Esophagus (tissue), 2 donors: ENCODE results near the gene PRKD1. TPM values are rescaled to one million over a fixed set of nuclear protein-coding genes. Genes with fewer than 3 reads are reported as not detected.

Experiments
- H3K27ac ChIP-seq, 2 donors: one replicate each; pipeline ENCODE4 v1.5.1; 2013; ENCODE audit warnings: low read depth in 2 of 2, mild to moderate bottlenecking in 2 of 2, inconsistent platforms in 1 of 2, low read length in 1 of 2, moderate library complexity in 1 of 2
- H3K27me3 ChIP-seq, 2 donors: one replicate each; pipeline ENCODE4 v1.6.1; 2013; ENCODE audit warnings: low read length in 2 of 2, control low read depth in 1 of 2, mild to moderate bottlenecking in 1 of 2; ENCODE audit not compliant: insufficient read depth in 2 of 2, control insufficient read depth in 1 of 2
- H3K36me3 ChIP-seq, 2 donors: one replicate each; pipeline ENCODE4 v1.6.1; 2013; ENCODE audit warnings: low read length in 1 of 2; ENCODE audit not compliant: control insufficient read depth in 2 of 2, insufficient read depth in 2 of 2
- H3K4me1 ChIP-seq, 2 donors: one replicate each; pipeline ENCODE4 v1.6.1; 2013; ENCODE audit warnings: low read length in 1 of 2; ENCODE audit not compliant: control insufficient read depth in 2 of 2, insufficient read depth in 2 of 2
- H3K4me3 ChIP-seq, 2 donors: one replicate each; pipeline ENCODE4 v1.5.1; 2013; ENCODE audit warnings: low read length in 2 of 2, mild to moderate bottlenecking in 2 of 2, low read depth in 1 of 2, moderate library complexity in 1 of 2
- H3K9me3 ChIP-seq, 2 donors: one replicate each; pipeline ENCODE4 v1.6.1; 2013; ENCODE audit warnings: mild to moderate bottlenecking in 2 of 2, low read depth in 1 of 2, low read length in 1 of 2, moderate library complexity in 1 of 2; ENCODE audit not compliant: control insufficient read depth in 2 of 2, insufficient read depth in 1 of 2
- WGBS, 2 donors: extraction: QIAGEN DNeasy Blood & Tissue Kit; methylation state at CpG; one replicate each; pipeline ENCODE4 v1.1.7; 2013; 5-methylcytosine and 5-hydroxymethylcytosine counted together
- polyA plus RNA-seq, 2 donors: library from polyadenylated mRNA; stranded (reverse); fragments of 200-250 nt; gene quantifications; one replicate each; pipeline ENCODE4 v1.2.3, GENCODE V29; 2013
- donor health status: healthy with polysubstance abuse.
- donor health status: Bipolar disorder and iron deficiency.

The PRKD1 gene
- polyA plus RNA-seq, 2 donors: 1.1 to 1.4 TPM

DNA sequence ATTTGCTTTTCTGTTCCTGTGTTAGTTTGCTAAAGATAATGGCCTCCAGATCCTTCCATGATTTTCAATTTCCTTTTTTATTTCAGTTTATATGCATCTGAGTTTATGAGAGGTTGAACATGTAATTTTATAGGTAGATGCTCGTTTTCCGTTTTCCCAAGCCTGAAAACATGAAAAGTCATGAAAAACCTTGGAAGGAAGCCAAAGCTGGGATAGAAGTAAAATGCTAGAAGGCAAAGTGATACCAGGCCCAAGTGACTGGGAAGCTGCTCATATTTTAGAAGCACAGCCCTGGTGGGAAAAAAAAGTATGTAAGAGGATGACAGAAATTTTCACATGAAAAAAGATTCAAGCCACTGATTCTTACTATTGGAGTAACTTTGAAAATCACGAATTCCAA is 290.8 kb downstream of the PRKD1 start:
- Histone ChIP-seq H3K9me3 (no peaks in the 10 kb centered on the region), H3K4me3 (no peak overlapping the region), H3K27ac (no peak overlapping the region), H3K36me3 (no peaks in the 10 kb centered on the region), H3K27me3 (no peaks in the 10 kb centered on the region), H3K4me1 (no peaks in the 10 kb centered on the region)
- WGBS, 2 donors: 57 to 65% methylated on average over 3 of the region's 3 CpGs

- WGBS, 2 donors: 66 to 78% methylated on average over 5 of the region's 5 CpGs
- Histone ChIP-seq H3K36me3 (no peaks in the 10 kb centered on the region), H3K27ac (no peak overlapping the region), H3K4me1 (no peaks in the 10 kb centered on the region), H3K4me3 (no peak overlapping the region), H3K27me3 (no peaks in the 10 kb centered on the region), H3K9me3 (no peaks in the 10 kb centered on the region)
Observed at GRCh38 chr14:29630566-29631160, 297.0 kb downstream of the PRKD1 start.

- no peak overlapping the region for H3K4me3 ChIP-seq
- no peaks in the 10 kb centered on the region for H3K36me3 ChIP-seq
- no peak overlapping the region for H3K27ac ChIP-seq
- H3K27me3 ChIP-seq: no peaks in the 10 kb centered on the region
- no peaks in the 10 kb centered on the region for H3K4me1 ChIP-seq
- no peaks in the 10 kb centered on the region for H3K9me3 ChIP-seq
Observed at GRCh38 chr14:29629839-29630238, 297.8 kb downstream of the PRKD1 start.

- Histone ChIP-seq H3K27me3 (no peaks in the 10 kb centered on the region), H3K27ac (no peak overlapping the region), H3K4me3 (no peak overlapping the region), H3K9me3 (no peaks in the 10 kb centered on the region), H3K4me1 (no peaks in the 10 kb centered on the region), H3K36me3 (no peaks in the 10 kb centered on the region)
- 87 to 91% methylated on average over 3 of the region's 3 CpGs for WGBS, 2 donors
Observed at GRCh38 chr14:29627137-29627536, 300.5 kb downstream of the PRKD1 start.

GRCh38 chr14:29618323-29619067 is 309.2 kb downstream of the PRKD1 start:
- no peaks in the 10 kb centered on the region for H3K36me3 ChIP-seq
- H3K4me3 ChIP-seq: no peak overlapping the region
- WGBS, 2 donors: 49 to 58% methylated on average over 4 of the region's 4 CpGs
- no peaks in the 10 kb centered on the region for H3K4me1 ChIP-seq
- no peaks in the 10 kb centered on the region for H3K9me3 ChIP-seq
- no peaks in the 10 kb centered on the region for H3K27me3 ChIP-seq
- no peak overlapping the region for H3K27ac ChIP-seq

- no peak overlapping the region for H3K4me3 ChIP-seq
- no peaks in the 10 kb centered on the region for H3K4me1 ChIP-seq
- H3K36me3 ChIP-seq: no peaks in the 10 kb centered on the region
- no peak overlapping the region for H3K27ac ChIP-seq
- H3K27me3 ChIP-seq: no peaks in the 10 kb centered on the region
- H3K9me3 ChIP-seq: no peaks in the 10 kb centered on the region
Observed at GRCh38 chr14:29616922-29617321, 310.7 kb downstream of the PRKD1 start.

DNA sequence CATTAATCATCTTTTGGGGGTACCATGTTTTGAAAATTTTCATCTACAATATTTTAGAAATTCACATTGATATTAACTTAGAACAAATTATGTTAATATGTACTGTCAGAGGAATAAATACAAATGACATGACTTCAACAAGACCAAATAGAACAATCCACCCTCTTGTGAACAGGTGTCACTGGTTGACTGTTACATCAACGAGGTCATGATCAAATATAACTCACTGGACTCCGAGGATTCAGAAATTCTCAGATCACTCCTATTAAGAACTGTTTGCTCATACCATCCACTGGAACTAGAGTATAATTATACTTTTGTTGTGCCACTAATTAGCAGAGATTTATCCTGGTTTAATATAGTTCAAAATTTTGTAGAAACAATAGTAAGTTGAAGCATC is 318.8 kb downstream of the PRKD1 start:
- 81 to 85% methylated on average over 2 of the region's 2 CpGs for WGBS, 2 donors
- no peaks in the 10 kb centered on the region for H3K36me3 ChIP-seq
- no peak overlapping the region for H3K27ac ChIP-seq
- H3K27me3 ChIP-seq: no peaks in the 10 kb centered on the region
- no peak overlapping the region for H3K4me3 ChIP-seq
- no peaks in the 10 kb centered on the region for H3K9me3 ChIP-seq
- no peaks in the 10 kb centered on the region for H3K4me1 ChIP-seq

DNA sequence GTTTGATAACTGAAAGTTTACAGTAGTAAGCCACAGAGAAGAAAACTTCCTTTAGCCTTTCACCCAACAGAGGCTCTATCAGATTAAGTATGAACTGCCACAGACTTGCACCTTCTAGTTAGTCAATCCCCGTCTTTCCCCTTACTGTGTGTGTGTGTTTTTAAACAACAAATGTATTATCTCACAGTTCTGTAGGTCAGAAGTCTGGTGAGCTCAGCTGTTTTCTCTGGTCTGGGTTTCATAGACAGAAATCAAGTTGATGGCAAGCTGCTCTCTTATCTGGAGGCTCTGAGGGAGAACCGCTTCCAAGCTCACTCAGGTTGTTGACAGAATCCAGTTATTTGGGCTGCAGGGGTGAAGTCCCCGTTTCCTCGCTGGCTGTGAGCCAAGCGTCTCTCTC is 320.5 kb downstream of the PRKD1 start:
- Histone ChIP-seq H3K9me3 (no peaks in the 10 kb centered on the region), H3K27me3 (no peaks in the 10 kb centered on the region), H3K4me1 (no peaks in the 10 kb centered on the region), H3K4me3 (no peak overlapping the region), H3K27ac (no peak overlapping the region), H3K36me3 (no peaks in the 10 kb centered on the region)
- 65 to 85% methylated on average over 5 of the region's 5 CpGs for WGBS, 2 donors

DNA sequence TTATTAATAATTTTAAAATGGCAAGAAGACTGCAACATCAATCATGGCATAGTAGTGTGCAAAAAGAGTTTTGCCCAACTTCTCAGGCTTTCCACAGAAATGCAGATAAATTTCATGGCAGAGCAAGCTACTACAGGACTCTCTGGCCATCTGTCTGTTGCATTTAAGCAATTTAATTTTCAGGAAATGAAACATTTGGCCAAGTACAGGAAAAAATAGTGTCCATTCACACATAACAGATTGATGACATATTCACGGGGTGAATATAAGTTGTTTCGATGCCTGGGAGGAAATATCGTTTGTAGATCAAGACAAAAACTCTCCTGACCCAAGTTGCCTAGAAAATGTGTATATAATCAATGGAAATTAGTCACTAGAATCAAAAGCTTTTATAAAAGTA is 324.0 kb downstream of the PRKD1 start:
- no peaks in the 10 kb centered on the region for H3K9me3 ChIP-seq
- H3K4me1 ChIP-seq: no peaks in the 10 kb centered on the region
- H3K4me3 ChIP-seq: no peak overlapping the region
- H3K27ac ChIP-seq: no peak overlapping the region
- no peaks in the 10 kb centered on the region for H3K27me3 ChIP-seq
- 80 to 84% methylated on average over 3 of the region's 3 CpGs for WGBS, 2 donors
- no peaks in the 10 kb centered on the region for H3K36me3 ChIP-seq

GRCh38 chr14:29601616-29602015 is 326.0 kb downstream of the PRKD1 start:
- H3K27ac ChIP-seq: no peak overlapping the region
- H3K9me3 ChIP-seq: no peaks in the 10 kb centered on the region
- no peaks in the 10 kb centered on the region for H3K4me1 ChIP-seq
- WGBS, 2 donors: 80 to 85% methylated on average over 5 of the region's 5 CpGs
- H3K4me3 ChIP-seq: no peak overlapping the region
- no peaks in the 10 kb centered on the region for H3K36me3 ChIP-seq
- no peaks in the 10 kb centered on the region for H3K27me3 ChIP-seq
